GM18526 (cell line): ENCODE results near the gene HOXC12.

Experiments
- POLR2A ChIP-seq: IDR thresholded peaks from 3 replicates; pipeline ENCODE4 v1.6.1; 2011; ENCODE audit not compliant: insufficient read length; ENCODE audit errors: extremely low read depth

Gene HOXC12

GRCh38 chr12:53990311-53991076 lies 35.8 kb downstream of the HOXC12 start:
- TF ChIP-seq POLR2A = no peak

GRCh38 chr12:53991077-53991460 lies 36.4 kb downstream of the HOXC12 start:
- TF ChIP-seq POLR2A = no peak

GRCh38 chr12:53992377-53992889 lies 37.7 kb downstream of the HOXC12 start:
- TF ChIP-seq POLR2A = no peak

GRCh38 chr12:53993162-53994008 lies 38.7 kb downstream of the HOXC12 start:
- TF ChIP-seq POLR2A = no peak

GRCh38 chr12:53994009-53994263 lies 39.2 kb downstream of the HOXC12 start:
- TF ChIP-seq POLR2A = no peak

GRCh38 chr12:53994264-53995001 lies 39.7 kb downstream of the HOXC12 start:
- no peak for TF ChIP-seq POLR2A

- no peak for TF ChIP-seq POLR2A
These were observed 40.3 kb downstream of the HOXC12 start for GRCh38 chr12:53995002-53995377.

- TF ChIP-seq POLR2A = no peak
These were observed 40.9 kb downstream of the HOXC12 start for GRCh38 chr12:53995378-53996239.

GRCh38 chr12:53996240-53997203 lies 41.8 kb downstream of the HOXC12 start:
- no peak for TF ChIP-seq POLR2A

GRCh38 chr12:53997204-53998109 lies 42.8 kb downstream of the HOXC12 start:
- TF ChIP-seq POLR2A = no peak

GRCh38 chr12:53998110-53998899 lies 43.6 kb downstream of the HOXC12 start:
- TF ChIP-seq POLR2A = no peak

- TF ChIP-seq POLR2A = no peak
These were observed 44.2 kb downstream of the HOXC12 start for GRCh38 chr12:53998900-53999236.
